H9 (cell line): Measurements from ENCODE around the gene ADAMTS17. TPM values are rescaled to one million over a fixed set of nuclear protein-coding genes. Genes with fewer than 3 reads are reported as not detected.

Experiments used
- DNase-seq: peaks from one replicate; pipeline ENCODE4 v3.0.0-alpha.2; 2017
- H2AFZ ChIP-seq: one replicate; pipeline ENCODE4 v1.6.1; 2013; ENCODE audit warnings: mild to moderate bottlenecking, low read length, control low read depth, moderate library complexity
- H2AK5ac ChIP-seq: 2 replicates; pipeline ENCODE4 v1.6.1; 2013; ENCODE audit warnings: low read length, control low read depth, mixed read lengths; ENCODE audit not compliant: insufficient read length
- H2BK120ac ChIP-seq: one replicate; pipeline ENCODE4 v1.6.1; 2013; ENCODE audit warnings: low read depth, mild to moderate bottlenecking, low read length, control low read depth, inconsistent platforms; ENCODE audit not compliant: poor library complexity, severe bottlenecking
- H2BK12ac ChIP-seq: 2 replicates; pipeline ENCODE4 v1.6.1; 2013; ENCODE audit warnings: low read length, control low read depth, mixed read lengths, low read depth; ENCODE audit not compliant: insufficient read length
- H2BK15ac ChIP-seq: 2 replicates; pipeline ENCODE4 v1.6.1; 2013; ENCODE audit warnings: low read depth, low read length, control low read depth
- H2BK20ac ChIP-seq: one replicate; pipeline ENCODE4 v1.6.1; 2013; ENCODE audit warnings: low read depth, mild to moderate bottlenecking, low read length, control low read depth, inconsistent platforms; ENCODE audit not compliant: poor library complexity, severe bottlenecking
- H2BK5ac ChIP-seq: 2 replicates; pipeline ENCODE4 v1.6.1; 2013; ENCODE audit warnings: low read length, control low read depth, mixed read lengths; ENCODE audit not compliant: insufficient read length
- H3K14ac ChIP-seq: 2 replicates; pipeline ENCODE4 v1.6.1; 2013; ENCODE audit warnings: low read length, control low read depth; ENCODE audit not compliant: insufficient read depth
- H3K18ac ChIP-seq: 2 replicates; pipeline ENCODE4 v1.6.1; 2013; ENCODE audit warnings: low read depth, mild to moderate bottlenecking, mixed read lengths, low read length, control low read depth; ENCODE audit not compliant: insufficient read length
- H3K23ac ChIP-seq: 2 replicates; pipeline ENCODE4 v1.6.1; 2013; ENCODE audit warnings: low read length, control low read depth, mixed read lengths, low read depth; ENCODE audit not compliant: insufficient read length
- H3K23me2 ChIP-seq: 2 replicates; pipeline ENCODE4 v1.6.1; 2013; ENCODE audit warnings: low read depth, mild to moderate bottlenecking, mixed read lengths, low read length, control low read depth; ENCODE audit not compliant: insufficient read length, poor library complexity, severe bottlenecking
- H3K27ac ChIP-seq: 2 replicates; pipeline ENCODE4 v1.5.1; 2013; ENCODE audit warnings: low read length, control low read depth, mixed read lengths, low read depth; ENCODE audit not compliant: insufficient read length
- H3K27me3 ChIP-seq: 2 replicates; pipeline ENCODE4 v1.6.1; 2013; ENCODE audit warnings: low read length, control low read depth, inconsistent platforms; ENCODE audit not compliant: insufficient read depth
- H3K4ac ChIP-seq: 2 replicates; pipeline ENCODE4 v1.6.1; 2013; ENCODE audit warnings: low read depth, mild to moderate bottlenecking, control low read depth, inconsistent platforms, low read length, moderate library complexity
- H3K4me1 ChIP-seq: 2 replicates; pipeline ENCODE4 v1.6.1; 2013; ENCODE audit warnings: low read length, control low read depth, inconsistent platforms; ENCODE audit not compliant: insufficient read depth
- H3K4me2 ChIP-seq: 2 replicates; pipeline ENCODE4 v1.6.1; 2013; ENCODE audit warnings: low read length, control low read depth, mixed read lengths; ENCODE audit not compliant: insufficient read length, insufficient read depth
- H3K56ac ChIP-seq: 2 replicates; pipeline ENCODE4 v1.6.1; 2013; ENCODE audit warnings: low read depth, mild to moderate bottlenecking, mixed read lengths, low read length, control low read depth; ENCODE audit not compliant: insufficient read length
- H3K79me1 ChIP-seq: 2 replicates; pipeline ENCODE4 v1.6.1; 2013; ENCODE audit warnings: low read depth, mild to moderate bottlenecking, moderate library complexity, low read length, control low read depth, inconsistent platforms; ENCODE audit not compliant: insufficient read depth, poor library complexity, severe bottlenecking
- H3K79me2 ChIP-seq: 2 replicates; pipeline ENCODE4 v1.6.1; 2013; ENCODE audit warnings: low read length, control low read depth, inconsistent platforms; ENCODE audit not compliant: insufficient read depth
- H3K9ac ChIP-seq: 2 replicates; pipeline ENCODE4 v1.6.1; 2013; ENCODE audit warnings: low read length, control low read depth, mixed read lengths; ENCODE audit not compliant: insufficient read length; ENCODE audit errors: extremely low read depth
- H3K9me3 ChIP-seq: one replicate; pipeline ENCODE4 v1.6.1; 2013; ENCODE audit warnings: low read depth, low read length, inconsistent platforms; ENCODE audit not compliant: control insufficient read depth
- H3T11ph ChIP-seq: one replicate; pipeline ENCODE4 v1.6.1; 2013; ENCODE audit warnings: mild to moderate bottlenecking, low read length, control low read depth, inconsistent platforms
- H4K20me1 ChIP-seq: one replicate; pipeline ENCODE4 v1.6.1; 2013; ENCODE audit not compliant: control insufficient read depth, insufficient read length, insufficient read depth
- H4K5ac ChIP-seq: 2 replicates; pipeline ENCODE4 v1.6.1; 2013; ENCODE audit warnings: low read depth, mild to moderate bottlenecking, mixed read lengths, low read length, control low read depth; ENCODE audit not compliant: insufficient read length
- H4K8ac ChIP-seq: replicated peaks from 2 replicates; pipeline ENCODE4 v1.6.1; 2013; ENCODE audit warnings: low read length, control low read depth, mixed read lengths, low read depth; ENCODE audit not compliant: insufficient read length
- H4K91ac ChIP-seq: 2 replicates; pipeline ENCODE4 v1.6.1; 2013; ENCODE audit warnings: low read depth, mild to moderate bottlenecking, moderate library complexity, mixed read lengths, low read length, control low read depth; ENCODE audit not compliant: insufficient read length
- H3K27ac Mint-ChIP-seq, 3 experiments: 2 replicates in 2 of 3; 3 replicates in 1 of 3; pipeline ENCODE4 v1.8.0; 2020 to 2021; ENCODE audit warnings: mixed read lengths in 3 of 3, mild to moderate bottlenecking in 1 of 3, moderate library complexity in 1 of 3
- H3K27me3 Mint-ChIP-seq: 2 replicates; pipeline ENCODE4 v1.8.0; 2021; ENCODE audit warnings: low read depth, mild to moderate bottlenecking, moderate library complexity, mixed read lengths
- H3K36me3 Mint-ChIP-seq, 3 experiments: 2 replicates in 2 of 3; 3 replicates in 1 of 3; pipeline ENCODE4 v1.8.0; 2020 to 2021; ENCODE audit warnings: low read depth in 3 of 3, mixed read lengths in 3 of 3; ENCODE audit not compliant: insufficient read depth in 1 of 3
- H3K4me1 Mint-ChIP-seq, 2 experiments: 2 replicates each; pipeline ENCODE4 v1.8.0; 2020; ENCODE audit warnings: mixed read lengths in 2 of 2
- H3K4me3 Mint-ChIP-seq, 2 experiments: 2 replicates in 1 of 2; 3 replicates in 1 of 2; pipeline ENCODE4 v1.8.0; 2020 to 2021; ENCODE audit warnings: mild to moderate bottlenecking in 2 of 2, mixed read lengths in 2 of 2, moderate library complexity in 1 of 2
- H3K9me3 Mint-ChIP-seq, 2 experiments: 2 replicates in 1 of 2; 3 replicates in 1 of 2; pipeline ENCODE4 v1.8.0; 2020; ENCODE audit warnings: mild to moderate bottlenecking in 2 of 2, mixed read lengths in 2 of 2, moderate library complexity in 1 of 2
- CTCF ChIP-seq: fragments of 200-600 bp; sonication (generic); conservative IDR thresholded peaks from 3 replicates; pipeline ENCODE4 v1.8.0; 2021; ENCODE audit warnings: antibody characterized with exemption, mild to moderate bottlenecking
- WGBS: extraction: QIAGEN DNeasy Blood & Tissue Kit; methylation state at CpG from one replicate; pipeline ENCODE4 v1.1.7; 2013; ENCODE audit warnings: missing lambda C conversion rate, low lambda C conversion rate, mixed read lengths; ENCODE audit not compliant: insufficient read length; ENCODE audit errors: extremely low coverage; 5-methylcytosine and 5-hydroxymethylcytosine counted together
- total RNA-seq: library from RNA; stranded (reverse); gene quantifications from 2 replicates; pipeline ENCODE4 v1.2.1, GENCODE V29; 2021

The ADAMTS17 gene
- total RNA-seq, 1 experiment from 2014 or later, result 2.9 TPM

GRCh38 chr15:100032358-100033085 lies 309.3 kb downstream of the ADAMTS17 start:
- Histone ChIP-seq H3K18ac (no peak overlapping the region), H3K56ac (no peak overlapping the region), H3K79me2 (no peaks in the 10 kb centered on the region), H2BK12ac (no peak overlapping the region), H2BK20ac (no peak overlapping the region), H3K4me1 (no peaks in the 10 kb centered on the region), H3K9me3 (peaks cover 5% of the 10 kb centered on the region), H3K9ac (no peak overlapping the region), H2BK5ac (no peak overlapping the region), H3K23me2 (no peaks in the 10 kb centered on the region), H2BK120ac (no peak overlapping the region), H3K4me2 (no peak overlapping the region), H2BK15ac (no peak overlapping the region), H4K8ac (no peak overlapping the region), H3K27me3 (no peaks in the 10 kb centered on the region), H4K20me1 (no peaks in the 10 kb centered on the region), H3K27ac (no peak overlapping the region), H3T11ph (no peak overlapping the region), H3K14ac (no peak overlapping the region), H3K79me1 (no peaks in the 10 kb centered on the region), H2AFZ (no peak overlapping the region), H3K23ac (no peak overlapping the region), H3K4ac (no peak overlapping the region), H4K91ac (no peak overlapping the region), H2AK5ac (no peak overlapping the region), H4K5ac (no peak overlapping the region)
- no peaks in the 10 kb centered on the region for H3K4me1 Mint-ChIP-seq
- no peak for TF ChIP-seq CTCF
- H3K27me3 Mint-ChIP-seq, result peaks cover 8% of the 10 kb centered on the region
- H3K36me3 Mint-ChIP-seq, result peaks cover 5 to 13% (median 8%) of the 10 kb centered on the region in 3 experiments; a peak in 6 of 7 replicates
- WGBS, result no CpG with 5 or more reads among the region's 10 CpGs
- H3K27ac Mint-ChIP-seq, result no peak overlapping the region; a peak in 1 of 7 replicates
- DNase-seq, result no peak
- peaks cover 7% of the 10 kb centered on the region in 2 experiments for H3K9me3 Mint-ChIP-seq
- H3K4me3 Mint-ChIP-seq, result no peak overlapping the region
